IMR-90 (cell line): ENCODE measurements around the gene LRRC26. TPM values are rescaled to one million over a fixed set of nuclear protein-coding genes. Genes with fewer than 3 reads are reported as not detected.

Experiments
- ATAC-seq: fragments of 200-7000 bp; cut with Tn5 transposase; 2 replicates; pipeline ENCODE4 v1.9.1; 2020; ENCODE audit warnings: low read depth, mild to moderate bottlenecking, moderate library complexity
- BruUV-seq: library from RNA; stranded (reverse); fragments of 400-500 nt; replicated peaks from 2 replicates; lab custom pipeline; 2021; lab: Mats Ljungman, UMichigan
- CTCF ChIA-PET: fragments of 300-600 bp; formaldehyde crosslinking; extraction: SDS; loops from one replicate; lab custom pipeline; 2021; ENCODE audit warnings: antibody characterized with exemption; lab: Yijun Ruan, JAX
- POLR2A ChIA-PET: fragments of 300-600 bp; sonication (Branson Sonifier 250); formaldehyde crosslinking; loops from one replicate; lab custom pipeline; 2022; ENCODE audit warnings: antibody characterized with exemption; ENCODE audit not compliant: unreplicated experiment; lab: Charles Lee
- DNase-seq: peaks from one replicate; pipeline ENCODE4 v3.0.0; 2013
- H2AFZ ChIP-seq: replicated peaks from 2 replicates; pipeline ENCODE3; 2013; ENCODE audit warnings: low read length, mild to moderate bottlenecking; ENCODE audit not compliant: poor library complexity
- H2AK5ac ChIP-seq: 2 replicates; pipeline ENCODE4 v1.6.1; 2013; ENCODE audit warnings: low read depth, low read length, inconsistent platforms
- H2AK9ac ChIP-seq: replicated peaks from 2 replicates; pipeline ENCODE3; 2013; ENCODE audit warnings: mild to moderate bottlenecking, low read depth, low read length, moderate library complexity; ENCODE audit not compliant: poor library complexity
- H2BK120ac ChIP-seq: 2 replicates; pipeline ENCODE4 v1.6.1; 2013; ENCODE audit warnings: low read depth, low read length, inconsistent platforms
- H2BK15ac ChIP-seq: 3 replicates; pipeline ENCODE4 v1.6.1; 2013; ENCODE audit warnings: low read depth, low read length, inconsistent platforms
- H2BK20ac ChIP-seq: 2 replicates; pipeline ENCODE4 v1.6.1; 2013; ENCODE audit warnings: low read depth, mild to moderate bottlenecking, inconsistent platforms, low read length, moderate library complexity
- H2BK5ac ChIP-seq: 2 replicates; pipeline ENCODE4 v1.6.1; 2013; ENCODE audit warnings: mild to moderate bottlenecking, low read depth, low read length, inconsistent platforms; ENCODE audit not compliant: poor library complexity, severe bottlenecking
- H3K14ac ChIP-seq: replicated peaks from 2 replicates; pipeline ENCODE4 v1.6.1; 2013; ENCODE audit warnings: low read depth, low read length, inconsistent platforms
- H3K18ac ChIP-seq: 2 replicates; pipeline ENCODE4 v1.6.1; 2013; ENCODE audit warnings: low read depth, low read length, control low read depth
- H3K23ac ChIP-seq: 2 replicates; pipeline ENCODE4 v1.6.1; 2013; ENCODE audit warnings: low read depth, low read length, inconsistent platforms
- H3K27ac ChIP-seq: 2 replicates; pipeline ENCODE4 v1.5.1; 2013; ENCODE audit warnings: mild to moderate bottlenecking, control low read depth, low read length; ENCODE audit not compliant: insufficient read depth
- H3K27me3 ChIP-seq: 2 replicates; pipeline ENCODE4 v1.6.1; 2013; ENCODE audit warnings: low read length; ENCODE audit not compliant: control insufficient read depth, insufficient read depth
- H3K36me3 ChIP-seq: 2 replicates; pipeline ENCODE4 v1.6.1; 2013; ENCODE audit warnings: low read length, mixed read lengths; ENCODE audit not compliant: control insufficient read depth, insufficient read depth
- H3K4ac ChIP-seq: 2 replicates; pipeline ENCODE4 v1.6.1; 2013; ENCODE audit warnings: low read depth, low read length, inconsistent platforms
- H3K4me1 ChIP-seq: 2 replicates; pipeline ENCODE4 v1.6.1; 2013; ENCODE audit warnings: low read length, mixed read lengths; ENCODE audit not compliant: control insufficient read depth, insufficient read depth
- H3K4me2 ChIP-seq: 2 replicates; pipeline ENCODE4 v1.6.1; 2013; ENCODE audit warnings: low read depth, mild to moderate bottlenecking, control low read depth, low read length, moderate library complexity
- H3K4me3 ChIP-seq: 2 replicates; pipeline ENCODE4 v1.5.1; 2013; ENCODE audit warnings: low read depth, mild to moderate bottlenecking, control low read depth, low read length, moderate library complexity; ENCODE audit not compliant: insufficient read depth
- H3K56ac ChIP-seq: 2 replicates; pipeline ENCODE4 v1.6.1; 2013; ENCODE audit warnings: low read length, inconsistent platforms; ENCODE audit not compliant: insufficient read depth; ENCODE audit errors: extremely low read depth
- H3K79me1 ChIP-seq, 2 experiments: 2 replicates each; pipeline ENCODE4 v1.6.1; 2013; ENCODE audit warnings: low read length in 2 of 2, inconsistent platforms in 1 of 2, low read depth in 1 of 2
- H3K9ac ChIP-seq: 2 replicates; pipeline ENCODE4 v1.6.1; 2013; ENCODE audit warnings: low read depth, low read length, control low read depth
- H3K9me1 ChIP-seq: 2 replicates; pipeline ENCODE4 v1.6.1; 2013; ENCODE audit warnings: low read length, inconsistent platforms; ENCODE audit not compliant: insufficient read depth
- H3K9me3 ChIP-seq: 2 replicates; pipeline ENCODE4 v1.6.1; 2013; ENCODE audit warnings: low read length; ENCODE audit not compliant: control insufficient read depth, insufficient read depth
- H4K20me1 ChIP-seq: 2 replicates; pipeline ENCODE4 v1.6.1; 2013; ENCODE audit warnings: low read length, inconsistent platforms; ENCODE audit not compliant: insufficient read depth
- H4K5ac ChIP-seq: 2 replicates; pipeline ENCODE4 v1.6.1; 2013; ENCODE audit warnings: mild to moderate bottlenecking, low read depth, low read length, control low read depth
- H4K8ac ChIP-seq, 2 experiments: 2 replicates each; pipeline ENCODE4 v1.6.1; 2013; ENCODE audit warnings: low read depth in 2 of 2, low read length in 2 of 2, control low read depth in 1 of 2, inconsistent platforms in 1 of 2
- H4K91ac ChIP-seq: 2 replicates; pipeline ENCODE4 v1.6.1; 2013; ENCODE audit warnings: low read depth, low read length, inconsistent platforms; ENCODE audit not compliant: insufficient read depth
- BHLHE40 ChIP-seq: fragments of 150-350 bp; IDR thresholded peaks from 2 replicates; pipeline ENCODE4 v1.6.1; 2016; ENCODE audit warnings: mild to moderate bottlenecking, low read depth, low read length
- CEBPB ChIP-seq: IDR thresholded peaks from 2 replicates; pipeline ENCODE4 v1.6.1; 2012; ENCODE audit warnings: low read depth, low read length, improper control_type of control experiment
- CHD1 ChIP-seq: IDR thresholded peaks from 2 replicates; pipeline ENCODE4 v1.6.1; 2012; ENCODE audit warnings: low read depth, low read length, improper control_type of control experiment
- CTCF ChIP-seq: conservative IDR thresholded peaks from 2 replicates; pipeline ENCODE4 v1.5.1; 2012; ENCODE audit warnings: mild to moderate bottlenecking, low read depth, low read length, improper control_type of control experiment
- ELK1 ChIP-seq: fragments of 150-350 bp; IDR thresholded peaks from 2 replicates; pipeline ENCODE4 v1.6.1; 2016; ENCODE audit warnings: low read depth, mild to moderate bottlenecking, low read length, moderate library complexity, borderline replicate concordance
- FOS ChIP-seq: fragments of 150-350 bp; IDR thresholded peaks from 2 replicates; pipeline ENCODE4 v1.6.1; 2016; ENCODE audit warnings: low read depth, low read length
- MAFK ChIP-seq: IDR thresholded peaks from 2 replicates; pipeline ENCODE4 v1.6.1; 2012; ENCODE audit warnings: low read depth, low read length, improper control_type of control experiment
- MAZ ChIP-seq: IDR thresholded peaks from 2 replicates; pipeline ENCODE4 v1.6.1; 2012; ENCODE audit warnings: low read depth, mild to moderate bottlenecking, low read length, improper control_type of control experiment, moderate library complexity, borderline replicate concordance
- MXI1 ChIP-seq: IDR thresholded peaks from 2 replicates; pipeline ENCODE4 v1.6.1; 2012; ENCODE audit warnings: low read depth, mild to moderate bottlenecking, low read length, moderate library complexity, borderline replicate concordance
- NFE2L2 ChIP-seq: fragments of 150-350 bp; IDR thresholded peaks from 2 replicates; pipeline ENCODE4 v1.6.1; 2016; ENCODE audit warnings: low read depth, mild to moderate bottlenecking, low read length
- POLR2A ChIP-seq: IDR thresholded peaks from 2 replicates; pipeline ENCODE4 v1.6.1; 2012; ENCODE audit warnings: mild to moderate bottlenecking, low read depth, low read length
- RAD21 ChIP-seq: IDR thresholded peaks from 2 replicates; pipeline ENCODE4 v1.6.1; 2012; ENCODE audit warnings: low read length, improper control_type of control experiment
- RCOR1 ChIP-seq: IDR thresholded peaks from 2 replicates; pipeline ENCODE4 v1.6.1; 2012; ENCODE audit warnings: mild to moderate bottlenecking, low read length, improper control_type of control experiment; ENCODE audit not compliant: insufficient replicate concordance
- RFX5 ChIP-seq: IDR thresholded peaks from 2 replicates; pipeline ENCODE4 v1.8.0; 2012; ENCODE audit warnings: low read depth, mild to moderate bottlenecking, low read length, moderate library complexity
- USF2 ChIP-seq: fragments of 150-350 bp; IDR thresholded peaks from 2 replicates; pipeline ENCODE4 v1.6.1; 2017; ENCODE audit warnings: mild to moderate bottlenecking, antibody characterized with exemption, low read length, low read depth
- WGBS, 2 experiments: methylation state at CpG; one replicate each; pipeline versions ENCODE4 v1.1.5 to v1.1.7; 2013; ENCODE audit warnings: missing lambda C conversion rate in 2 of 2; ENCODE audit not compliant: insufficient read length in 1 of 2; ENCODE audit errors: extremely low coverage in 2 of 2; 5-methylcytosine and 5-hydroxymethylcytosine counted together
- dilution Hi-C: fragments of 300-500 bp; cut with HindIII; formaldehyde crosslinking; loops from one replicate; pipeline ENCODE4 v1.14.3; 2018; ENCODE audit warnings: low sequenced_read_pairs; ENCODE audit not compliant: unreplicated experiment
- in situ Hi-C: fragments of 300-500 bp; cut with MboI; formaldehyde crosslinking; loops from 3 replicates; pipeline ENCODE4 v1.14.3; 2019; ENCODE audit warnings: low sequenced_read_pairs, inconsistent platforms, mixed read lengths
- intact Hi-C: fragments of 100-400 bp; cut with micrococcal nuclease; formaldehyde crosslinking; loops from 2 replicates; pipeline ENCODE4 v1.10.0; 2022
- polyA plus RNA-seq, 3 experiments: library from polyadenylated mRNA; depleted of rRNA; stranded (reverse); fragments of >200 nt; gene quantifications; 2 replicates each; pipeline ENCODE4 v1.2.3, GENCODE V29; 2012; ENCODE audit warnings: low replicate concordance in 1 of 3
- total RNA-seq: library from RNA; depleted of rRNA; stranded (reverse); fragments of >200 nt; gene quantifications from 2 replicates; pipeline ENCODE4 v1.2.3, GENCODE V29; 2012

Gene LRRC26
- total and polyA plus RNA-seq, 2 of the 4 experiments (the other 2 are of a cell fraction) = not detected

- H2BK15ac ChIP-seq = no peak overlapping the region
- peak overlapping the region; percentile 68 for H3K23ac ChIP-seq
- ChIA-PET POLR2A (interaction anchor here (0.6 to 0.9 kb wide), 3 partner anchors 12 to 39 kb away, joined by 3 to 16 read pairs (median 4); partner anchors contain the start of gene SSNA1), CTCF (no interaction called here)
- H3K4ac ChIP-seq = peak overlapping the region; percentile 97
- 3% methylated on average over 7 of the region's 23 CpGs; no CpG with 5 or more reads in 1 of the 2 experiments for WGBS, 2 experiments
- in situ Hi-C loops = no loop called here
- intact Hi-C loops = no loop called here
- peaks cover 24% of the 10 kb centered on the region for H3K4me1 ChIP-seq
- H3K9me1 ChIP-seq = 0 out of 2 replicates have a peak, but pooled peaks cover 2% of the 10 kb centered on the region
- no peaks in the 10 kb centered on the region for H3K27me3 ChIP-seq
- H4K20me1 ChIP-seq = peaks cover 32% of the 10 kb centered on the region
- peak overlapping the region; percentile 83 for H4K5ac ChIP-seq
- H3K36me3 ChIP-seq = no peaks in the 10 kb centered on the region
- no TSS peak for BruUV-seq
- peak overlapping the region; percentile 91 for H3K27ac ChIP-seq
- H3K56ac ChIP-seq = peak overlapping the region; percentile 25; the same call in 1 of the 2 replicates
- DNase-seq (no peak), ATAC-seq (no peak)
- H3K4me2 ChIP-seq = peak overlapping the region; percentile 86
- H3K14ac ChIP-seq = peak overlapping the region; percentile 93
- peaks cover 34 to 81% of the 10 kb centered on the region in 2 experiments for H3K79me1 ChIP-seq
- no peak overlapping the region for H3K18ac ChIP-seq
- peak overlapping the region; percentile 100 for H2AFZ ChIP-seq
- H2BK120ac ChIP-seq = no peak overlapping the region
- peak overlapping the region; percentile 61 for H2BK5ac ChIP-seq
- dilution Hi-C loops = no loop called here
- H4K8ac ChIP-seq = peak overlapping the region; percentile 97 to 98
- H2BK20ac ChIP-seq = no peak overlapping the region
- H3K4me3 ChIP-seq = peak overlapping the region; percentile 88
- peak overlapping the region; percentile 93 for H3K9ac ChIP-seq
- H3K9me3 ChIP-seq = no peaks in the 10 kb centered on the region
- H2AK9ac ChIP-seq = peak overlapping the region; percentile 94
- H4K91ac ChIP-seq = peak overlapping the region; percentile 93; the same call in 1 of the 2 replicates
- peak overlapping the region; percentile 98 for H2AK5ac ChIP-seq
- no peak for TF ChIP-seq RFX5
- no peak for TF ChIP-seq CEBPB
- TF ChIP-seq MXI1 = no peak
- no peak for TF ChIP-seq BHLHE40
- no peak for TF ChIP-seq CTCF
- no peak for TF ChIP-seq FOS
- TF ChIP-seq RAD21 = no peak
- TF ChIP-seq MAZ = no peak
- no peak for TF ChIP-seq RCOR1
- TF ChIP-seq POLR2A = no peak
- TF ChIP-seq NFE2L2 = no peak
- no peak for TF ChIP-seq ELK1
- TF ChIP-seq MAFK = no peak
- TF ChIP-seq CHD1 = no peak
- no peak for TF ChIP-seq USF2
Observed at GRCh38 chr9:137201205-137201868, 31.5 kb upstream of the LRRC26 start.
